ENCODE measurements around the gene GGPS1.
"Not testable (repeated sequence)": the region's sequence is repeated elsewhere in the genome, so short reads cannot be mapped to it uniquely, and the experiment has no call there.

GGPS1 gene

GRCh38 chr1:235328271-235329138 lies at the start of gene GGPS1:
Gene GGPS1 (plus strand): TSS chr1:235328570. CDS start chr1:235335265, 6,695 bp downstream.
- peak; percentile 92 to 99 for DNase-seq

GRCh38 chr1:235278915-235279292 lies 49.5 kb upstream of the GGPS1 start:
- no peak for DNase-seq

- no peak for DNase-seq
These were observed 48.7 kb upstream of the GGPS1 start for GRCh38 chr1:235279694-235280093.

- DNase-seq = no peak
These were observed 47.9 kb upstream of the GGPS1 start for GRCh38 chr1:235280467-235280866.

- not testable (repeated sequence) for DNase-seq
These were observed 44.7 kb upstream of the GGPS1 start for GRCh38 chr1:235283636-235284035.

GRCh38 chr1:235284231-235284769 lies 44.1 kb upstream of the GGPS1 start:
- no peak for DNase-seq

GRCh38 chr1:235286667-235287066 lies 41.7 kb upstream of the GGPS1 start:
- DNase-seq = no peak

GRCh38 chr1:235287208-235287882 lies 41.0 kb upstream of the GGPS1 start:
- no peak for DNase-seq

- no peak for DNase-seq
These were observed 38.3 kb upstream of the GGPS1 start for GRCh38 chr1:235289859-235290739.

- DNase-seq = no peak
These were observed 37.4 kb upstream of the GGPS1 start for GRCh38 chr1:235290740-235291502.

GRCh38 chr1:235291599-235292091 lies 36.7 kb upstream of the GGPS1 start:
- no peak for DNase-seq

- DNase-seq = no peak
These were observed 35.6 kb upstream of the GGPS1 start for GRCh38 chr1:235292790-235293189.

- DNase-seq = no peak
These were observed 34.9 kb upstream of the GGPS1 start for GRCh38 chr1:235293322-235293942.

GRCh38 chr1:235295902-235296350 lies 32.4 kb upstream of the GGPS1 start:
- DNase-seq = no peak

- DNase-seq = no peak
These were observed 31.6 kb upstream of the GGPS1 start for GRCh38 chr1:235296729-235297128.

- no peak for DNase-seq
These were observed 30.8 kb upstream of the GGPS1 start for GRCh38 chr1:235297579-235297978.

GRCh38 chr1:235298758-235299157 lies 29.6 kb upstream of the GGPS1 start:
- DNase-seq = no peak

GRCh38 chr1:235299169-235299858 lies 29.1 kb upstream of the GGPS1 start:
- no peak for DNase-seq

- DNase-seq = no peak
These were observed 26.2 kb upstream of the GGPS1 start for GRCh38 chr1:235302143-235302542.

- DNase-seq = no peak
These were observed 23.6 kb upstream of the GGPS1 start for GRCh38 chr1:235304549-235305451.

All from cerebellar nuclear complex (tissue), 1 donor.